HCT116 (cell line): ENCODE data around the gene EEPD1. TPM values are rescaled to one million over a fixed set of nuclear protein-coding genes. Genes with fewer than 3 reads are reported as not detected.

Source experiments
- ATAC-seq: fragments of 200-7000 bp; cut with Tn5 transposase; 2 replicates; pipeline ENCODE4 v1.9.1; 2020; ENCODE audit warnings: mild to moderate bottlenecking, moderate library complexity
- BruUV-seq: library from RNA; stranded (reverse); fragments of 400-500 nt; replicated peaks from 2 replicates; lab custom pipeline; 2021; lab: Mats Ljungman, UMichigan
- CTCF ChIA-PET: fragments of 300-600 bp; sonication (Branson Sonifier 250); formaldehyde crosslinking; loops from one replicate; lab custom pipeline; 2021; ENCODE audit warnings: antibody characterized with exemption; lab: Charles Lee
- POLR2A ChIA-PET: fragments of 300-600, 350-600 bp; sonication (Branson Sonifier 250); formaldehyde crosslinking; loops from one replicate; lab custom pipeline; 2021; ENCODE audit warnings: antibody characterized with exemption; lab: Charles Lee
- RAD21 ChIA-PET, 2 experiments: fragments of 300-600 bp; sonication (Branson Sonifier 250); formaldehyde crosslinking; loops; one replicate each; lab custom pipeline; 2023; ENCODE audit warnings: low total read pairs in 2 of 2; ENCODE audit not compliant: uncharacterized antibody in 2 of 2, unreplicated experiment in 2 of 2, low non-redundant PET in 1 of 2; lab: Charles Lee
- DNase-seq: peaks from one replicate; pipeline ENCODE4 v3.0.0-alpha.2; 2010; ENCODE audit warnings: low read depth, low spot score
- H2AFZ ChIP-seq: fragments of 200-600 bp; shearing (Covaris generic), sonication (generic); 2 replicates; pipeline ENCODE4 v1.6.1; 2017; ENCODE audit warnings: low read depth, mixed run types, mixed read lengths, antibody characterized with exemption, low read length; ENCODE audit not compliant: poor library complexity, severe bottlenecking
- H3K27ac ChIP-seq: 2 replicates; pipeline ENCODE4 v1.5.1; 2012; ENCODE audit warnings: low read depth, low read length
- H3K27me3 ChIP-seq: fragments of 200-600 bp; sonication (generic); 2 replicates; pipeline ENCODE4 v1.6.1; 2016; ENCODE audit warnings: mixed run types, low read length, mixed read lengths; ENCODE audit not compliant: insufficient read depth
- H3K36me3 ChIP-seq, 2 experiments: fragments of 200-500 bp in 1 of 2; fragments of 200-600 bp in 1 of 2; sonication (Bioruptor generic) in 1 of 2; sonication (generic) in 1 of 2; 2 replicates each; pipeline versions ENCODE4 v1.5.1 to v1.6.1; 2014 to 2016; ENCODE audit warnings: low read length in 2 of 2, inconsistent platforms in 1 of 2, mixed read lengths in 1 of 2, mixed run types in 1 of 2; ENCODE audit not compliant: insufficient read depth in 2 of 2, control insufficient read depth in 1 of 2
- H3K4me1 ChIP-seq, 2 experiments: fragments of 200-600 bp in 1 of 2; sonication (generic) in 1 of 2; 2 replicates each; pipeline versions ENCODE4 v1.5.1 to v1.6.1; 2012 to 2017; ENCODE audit warnings: low read length in 2 of 2, inconsistent platforms in 1 of 2, mild to moderate bottlenecking in 1 of 2, mixed read lengths in 1 of 2, mixed run types in 1 of 2, moderate library complexity in 1 of 2; ENCODE audit not compliant: insufficient read depth in 2 of 2, control insufficient read depth in 1 of 2
- H3K4me2 ChIP-seq: fragments of 200-600 bp; sonication (generic); 2 replicates; pipeline ENCODE4 v1.6.1; 2017; ENCODE audit warnings: mixed run types, low read length, mixed read lengths
- H3K4me3 ChIP-seq, 2 experiments: fragments of 200-600 bp in 1 of 2; sonication (generic) in 1 of 2; replicated peaks in 1 of 2; 2 replicates each; pipeline ENCODE4 v1.5.1; 2011 to 2016; ENCODE audit warnings: low read length in 2 of 2, control low read depth in 1 of 2, low read depth in 1 of 2, mild to moderate bottlenecking in 1 of 2, mixed read lengths in 1 of 2, mixed run types in 1 of 2
- H3K79me2 ChIP-seq: fragments of 200-600 bp; sonication (generic); 2 replicates; pipeline ENCODE4 v1.6.1; 2017; ENCODE audit warnings: mild to moderate bottlenecking, mixed run types, low read length, moderate library complexity, mixed read lengths; ENCODE audit not compliant: insufficient read depth
- H3K9ac ChIP-seq: fragments of 200-600 bp; sonication (generic); 2 replicates; pipeline ENCODE4 v1.6.1; 2016; ENCODE audit warnings: low read length, mixed read lengths
- H3K9me2 ChIP-seq: fragments of 200-600 bp; sonication (generic), shearing (Covaris generic); 2 replicates; pipeline ENCODE4 v1.6.1; 2017; ENCODE audit warnings: mixed run types, mild to moderate bottlenecking, moderate library complexity; ENCODE audit not compliant: insufficient read depth
- H3K9me3 ChIP-seq, 2 experiments: fragments of 200-500 bp in 1 of 2; fragments of 200-600 bp in 1 of 2; sonication (Bioruptor generic) in 1 of 2; sonication (generic) in 1 of 2; 2 replicates each; pipeline ENCODE4 v1.6.1; 2014 to 2017; ENCODE audit warnings: low read length in 2 of 2, mixed read lengths in 2 of 2, inconsistent platforms in 1 of 2, low read depth in 1 of 2, mild to moderate bottlenecking in 1 of 2, mixed run types in 1 of 2, moderate library complexity in 1 of 2; ENCODE audit not compliant: control insufficient read depth in 1 of 2, insufficient read depth in 1 of 2
- H4K20me1 ChIP-seq: fragments of 200-600 bp; sonication (generic), shearing (Covaris generic); 2 replicates; pipeline ENCODE4 v1.6.1; 2017; ENCODE audit warnings: mixed run types, mild to moderate bottlenecking, moderate library complexity; ENCODE audit not compliant: insufficient read depth
- EGR1 ChIP-seq: IDR thresholded peaks from 2 replicates; pipeline ENCODE4 v1.6.1; 2012; ENCODE audit warnings: low read depth
- ELF1 ChIP-seq: IDR thresholded peaks from 2 replicates; pipeline ENCODE4 v1.6.1; 2012; ENCODE audit warnings: low read depth, borderline replicate concordance
- EZH2 ChIP-seq: fragments of 200-600 bp; sonication (generic); IDR thresholded peaks from 2 replicates; pipeline ENCODE4 v1.6.1; 2017; ENCODE audit warnings: antibody characterized with exemption, mixed run types
- MAX ChIP-seq: IDR thresholded peaks from 2 replicates; pipeline ENCODE4 v1.6.1; 2012
- POLR2A ChIP-seq: IDR thresholded peaks from 2 replicates; pipeline ENCODE4 v1.7.0; 2011; ENCODE audit warnings: borderline replicate concordance; ENCODE audit not compliant: insufficient read depth, insufficient read length; ENCODE audit errors: extremely low read depth
- RAD21 ChIP-seq: IDR thresholded peaks from 2 replicates; pipeline ENCODE4 v1.6.1; 2012; ENCODE audit warnings: low read depth, mild to moderate bottlenecking
- REST ChIP-seq: IDR thresholded peaks from 2 replicates; pipeline ENCODE4 v1.6.1; 2012; ENCODE audit warnings: low read depth
- SP1 ChIP-seq: IDR thresholded peaks from 2 replicates; pipeline ENCODE4 v1.6.1; 2012; ENCODE audit warnings: low read depth
- ZNF274 ChIP-seq: fragments of 200-500 bp; sonication (Bioruptor generic); IDR thresholded peaks from 2 replicates; pipeline ENCODE4 v1.6.1; 2014; ENCODE audit warnings: mild to moderate bottlenecking, low read depth, low read length, inconsistent platforms
- intact Hi-C: fragments of 100-400 bp; cut with micrococcal nuclease; formaldehyde crosslinking; loops from 2 replicates; pipeline ENCODE4 v1.10.0; 2022
- total RNA-seq: library from RNA; stranded (reverse); gene quantifications from one replicate; pipeline ENCODE4 v1.2.1, GENCODE V29; 2021; ENCODE audit not compliant: unreplicated experiment
- TF ChIP-seq, protein P1 (sequence below), 3 experiments: fragments of 200-600 bp in 1 of 3; sonication (generic) in 1 of 3; IDR thresholded peaks in 2 of 3; conservative IDR thresholded peaks in 1 of 3; 2 replicates each; pipeline ENCODE4 v1.5.1; 2012 to 2017; ENCODE audit warnings: low read depth in 2 of 3, low read length in 2 of 3, antibody characterized with exemption in 1 of 3, borderline replicate concordance in 1 of 3, control low read depth in 1 of 3, mild to moderate bottlenecking in 1 of 3, mixed read lengths in 1 of 3, mixed run types in 1 of 3, moderate library complexity in 1 of 3; ENCODE audit not compliant: insufficient read depth in 1 of 3

EEPD1 gene
- total RNA-seq, 1 experiment from 2014 or later, result 4.2 TPM

DNA sequence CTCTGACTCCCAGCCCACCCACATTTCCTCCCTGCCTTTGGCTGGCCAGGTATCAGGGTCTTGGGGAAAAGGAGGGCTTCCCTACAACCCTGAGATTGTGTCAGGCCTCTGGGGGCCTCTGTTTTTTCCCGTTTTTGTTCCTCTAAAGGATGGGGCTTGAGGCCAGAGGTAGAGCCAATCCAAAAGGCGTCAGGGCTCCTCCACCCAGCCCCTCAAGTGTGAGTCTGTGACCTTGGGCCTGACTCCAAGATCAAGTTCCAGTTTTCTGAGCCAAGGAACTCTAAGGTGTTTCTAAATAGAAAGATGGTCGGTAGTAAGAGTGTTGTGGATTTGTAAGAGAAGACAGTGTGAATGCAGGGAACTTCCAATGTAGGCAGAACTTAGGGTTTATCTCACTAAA lies 6.6 kb downstream of the EEPD1 start:
- Histone ChIP-seq H3K9me3 (no peaks in the 10 kb centered on the region), H3K79me2 (no peaks in the 10 kb centered on the region), H3K4me1 (peaks cover 4 to 15% of the 10 kb centered on the region in 2 experiments; a peak in 3 of 4 replicates), H3K9me2 (no peaks in the 10 kb centered on the region), H3K36me3 (no peaks in the 10 kb centered on the region), H2AFZ (no peak overlapping the region), H3K4me2 (no peak overlapping the region), H3K27me3 (no peaks in the 10 kb centered on the region), H3K27ac (no peak overlapping the region), H3K4me3 (no peak overlapping the region), H3K9ac (no peak overlapping the region), H4K20me1 (no peaks in the 10 kb centered on the region)
- intact Hi-C loops, result no loop called here
- BruUV-seq, result no TSS peak
- ATAC-seq (no peak), DNase-seq (no peak)
- ChIA-PET RAD21 (no interaction called here), POLR2A (no interaction called here), CTCF (no interaction called here)
- TF ChIP-seq, protein P1, sequence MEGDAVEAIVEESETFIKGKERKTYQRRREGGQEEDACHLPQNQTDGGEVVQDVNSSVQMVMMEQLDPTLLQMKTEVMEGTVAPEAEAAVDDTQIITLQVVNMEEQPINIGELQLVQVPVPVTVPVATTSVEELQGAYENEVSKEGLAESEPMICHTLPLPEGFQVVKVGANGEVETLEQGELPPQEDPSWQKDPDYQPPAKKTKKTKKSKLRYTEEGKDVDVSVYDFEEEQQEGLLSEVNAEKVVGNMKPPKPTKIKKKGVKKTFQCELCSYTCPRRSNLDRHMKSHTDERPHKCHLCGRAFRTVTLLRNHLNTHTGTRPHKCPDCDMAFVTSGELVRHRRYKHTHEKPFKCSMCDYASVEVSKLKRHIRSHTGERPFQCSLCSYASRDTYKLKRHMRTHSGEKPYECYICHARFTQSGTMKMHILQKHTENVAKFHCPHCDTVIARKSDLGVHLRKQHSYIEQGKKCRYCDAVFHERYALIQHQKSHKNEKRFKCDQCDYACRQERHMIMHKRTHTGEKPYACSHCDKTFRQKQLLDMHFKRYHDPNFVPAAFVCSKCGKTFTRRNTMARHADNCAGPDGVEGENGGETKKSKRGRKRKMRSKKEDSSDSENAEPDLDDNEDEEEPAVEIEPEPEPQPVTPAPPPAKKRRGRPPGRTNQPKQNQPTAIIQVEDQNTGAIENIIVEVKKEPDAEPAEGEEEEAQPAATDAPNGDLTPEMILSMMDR (IDR thresholded peaks at IDR 0.05 in 2 of 3, conservative IDR thresholded peaks at IDR 0.05 in 1 of 3; ENCODE audit: borderline replicate concordance in 1 of 3, insufficient read depth in 1 of 3, low read depth in 2 of 3, low read length in 2 of 3), result no peak
- TF ChIP-seq POLR2A (no peak), ELF1 (no peak), EZH2 (no peak), REST (no peak), MAX (no peak), ZNF274 (no peak), RAD21 (no peak), SP1 (no peak), EGR1 (no peak)
